ENCODE measurements around the gene CDC42EP5. TPM values are rescaled to one million over a fixed set of nuclear protein-coding genes. Genes with fewer than 3 reads are reported as not detected.

CDC42EP5 gene
- total RNA-seq, 1 donor from 2014 or later: 64.2 TPM

DNA sequence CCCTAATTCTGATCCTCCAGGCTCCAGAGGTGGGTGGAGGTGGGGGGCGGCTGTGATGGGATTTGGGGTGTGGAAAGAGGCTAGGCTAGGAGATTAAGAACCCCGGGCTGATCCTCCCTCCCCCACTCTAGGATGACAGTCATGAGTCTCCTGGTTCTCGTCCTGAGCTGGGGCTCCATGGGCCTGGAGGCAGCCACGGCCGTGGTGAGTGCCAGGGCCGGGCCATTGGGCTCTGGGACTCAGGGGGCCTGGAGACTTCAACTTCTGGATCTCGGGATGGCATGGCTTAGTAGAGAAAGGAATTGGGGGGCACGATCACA lies 44.0 kb downstream of the CDC42EP5 start:
- no peaks in the 10 kb centered on the region for H3K9me3 ChIP-seq (ENCODE audit: insufficient read depth, low read depth, low read length)
- peak overlapping the region; percentile 12 for H3K27ac Mint-ChIP-seq (ENCODE audit: unreplicated experiment)
- H3K36me3 Mint-ChIP-seq (ENCODE audit: low read depth, unreplicated experiment): no peaks in the 10 kb centered on the region
- no peaks in the 10 kb centered on the region for H3K79me2 ChIP-seq (ENCODE audit: insufficient read depth, low read length)
- DNase-seq (ENCODE audit: low read depth): no peak
- H3K36me3 ChIP-seq (ENCODE audit: insufficient read depth, low read length): no peaks in the 10 kb centered on the region
- no peak overlapping the region for H3K4me3 Mint-ChIP-seq (ENCODE audit: unreplicated experiment)
- TF ChIP-seq EZH2 (IDR thresholded peaks at IDR 0.05; ENCODE audit: insufficient read depth, low read length) (no peak), CTCF (IDR thresholded peaks at IDR 0.05; ENCODE audit: insufficient read depth, low read depth, low read length) (no peak)
- H3K4me3 ChIP-seq (ENCODE audit: insufficient read depth, low read depth, low read length): no peak overlapping the region
- H3K9me3 Mint-ChIP-seq (ENCODE audit: unreplicated experiment): no peaks in the 10 kb centered on the region
- peaks cover 7% of the 10 kb centered on the region for H3K4me1 Mint-ChIP-seq (ENCODE audit: low read depth, unreplicated experiment)
- H3K27me3 Mint-ChIP-seq (ENCODE audit: low read depth, unreplicated experiment): peaks cover 2% of the 10 kb centered on the region
- H3K9ac ChIP-seq (ENCODE audit: low read length): no peak overlapping the region
- no peak overlapping the region for H3K4me2 ChIP-seq (ENCODE audit: low read length)
- no peak overlapping the region for H3K27ac ChIP-seq (ENCODE audit: low read depth, low read length)
- H2AFZ ChIP-seq (ENCODE audit: low read depth, low read length): no peak overlapping the region
- FAIRE-seq: no peak
- H3K4me1 ChIP-seq (ENCODE audit: insufficient read depth, low read length): no peaks in the 10 kb centered on the region
- peaks cover 18% of the 10 kb centered on the region for H4K20me1 ChIP-seq (ENCODE audit: insufficient read depth, low read length)
- no peaks in the 10 kb centered on the region for H3K27me3 ChIP-seq (ENCODE audit: insufficient read depth, low read length)

DNA sequence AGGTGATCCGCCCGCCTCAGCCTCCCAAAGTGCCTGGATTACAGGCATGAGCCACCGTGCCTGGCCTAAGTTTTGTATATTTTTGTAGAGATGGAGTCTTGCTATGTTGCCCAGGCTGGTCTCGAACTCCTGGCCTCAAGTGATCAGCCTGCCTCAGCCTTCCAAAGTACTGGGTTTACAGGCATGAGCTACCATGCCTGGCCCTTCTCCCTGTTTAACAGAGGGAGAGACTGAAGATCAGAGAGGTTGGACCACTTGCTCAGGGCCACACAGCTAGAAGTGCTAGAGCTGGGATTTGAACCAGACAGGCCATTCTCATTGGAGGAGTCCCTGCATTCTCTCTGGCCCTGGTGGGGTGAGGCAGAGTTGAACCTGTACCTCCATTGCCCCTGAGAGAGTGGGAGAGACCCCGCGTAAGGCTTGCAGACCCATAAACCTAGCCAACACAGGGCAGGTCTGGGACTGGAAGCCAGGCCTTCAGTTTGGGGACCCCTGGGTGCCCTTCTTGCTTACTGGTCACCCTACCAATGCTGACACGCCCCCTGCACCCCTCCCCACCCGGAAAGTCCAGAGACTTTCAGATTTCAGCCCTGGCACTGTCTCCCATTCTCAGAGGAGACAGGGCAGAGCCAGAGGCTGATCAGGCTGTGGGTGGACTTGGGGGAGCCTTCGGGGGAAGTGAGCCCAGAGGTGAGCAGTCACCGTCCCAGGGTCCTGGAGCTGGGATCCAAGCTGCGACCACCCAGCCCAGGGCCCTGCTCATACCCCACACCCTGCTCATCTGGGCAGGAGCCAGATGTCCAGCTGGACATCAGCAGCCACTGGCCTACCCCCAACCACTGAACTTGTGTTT lies 44.5 kb downstream of the CDC42EP5 start:
- no peak for FAIRE-seq
- TF ChIP-seq CTCF (IDR thresholded peaks at IDR 0.05; ENCODE audit: insufficient read depth, low read depth, low read length): no peak
- TF ChIP-seq EZH2 (IDR thresholded peaks at IDR 0.05; ENCODE audit: insufficient read depth, low read length): no peak

GRCh38 chr19:54427586-54427985 lies 45.5 kb downstream of the CDC42EP5 start:
- Histone ChIP-seq H3K79me2 (ENCODE audit: insufficient read depth, low read length) (no peaks in the 10 kb centered on the region), H3K9me3 (ENCODE audit: insufficient read depth, low read depth, low read length) (no peaks in the 10 kb centered on the region), H4K20me1 (ENCODE audit: insufficient read depth, low read length) (peaks cover 12% of the 10 kb centered on the region), H3K36me3 (ENCODE audit: insufficient read depth, low read length) (no peaks in the 10 kb centered on the region), H3K4me1 (ENCODE audit: insufficient read depth, low read length) (no peaks in the 10 kb centered on the region), H3K9ac (ENCODE audit: low read length) (no peak overlapping the region), H3K27me3 (ENCODE audit: insufficient read depth, low read length) (no peaks in the 10 kb centered on the region), H2AFZ (ENCODE audit: low read depth, low read length) (no peak overlapping the region), H3K4me3 (ENCODE audit: insufficient read depth, low read depth, low read length) (no peak overlapping the region), H3K4me2 (ENCODE audit: low read length) (no peak overlapping the region), H3K27ac (ENCODE audit: low read depth, low read length) (no peak overlapping the region)
- Mint-ChIP-seq H3K9me3 (ENCODE audit: unreplicated experiment) (no peaks in the 10 kb centered on the region), H3K27ac (ENCODE audit: unreplicated experiment) (no peak overlapping the region), H3K36me3 (ENCODE audit: low read depth, unreplicated experiment) (no peaks in the 10 kb centered on the region), H3K27me3 (ENCODE audit: low read depth, unreplicated experiment) (peaks cover 2% of the 10 kb centered on the region), H3K4me3 (ENCODE audit: unreplicated experiment) (no peak overlapping the region), H3K4me1 (ENCODE audit: low read depth, unreplicated experiment) (peaks cover 7% of the 10 kb centered on the region)
- DNase-seq (ENCODE audit: low read depth) (no peak), FAIRE-seq (no peak)
- no peak for TF ChIP-seq CTCF (IDR thresholded peaks at IDR 0.05; ENCODE audit: insufficient read depth, low read depth, low read length)
- TF ChIP-seq EZH2 (IDR thresholded peaks at IDR 0.05; ENCODE audit: insufficient read depth, low read length): no peak

More for the DNA sequence above, 44.5 kb downstream of the CDC42EP5 start:
- no peaks in the 10 kb centered on the region for H3K27me3 ChIP-seq (ENCODE audit: insufficient read depth, low read length)
- Mint-ChIP-seq H3K4me1 (ENCODE audit: low read depth, unreplicated experiment) (peaks cover 7% of the 10 kb centered on the region), H3K36me3 (ENCODE audit: low read depth, unreplicated experiment) (no peaks in the 10 kb centered on the region), H3K4me3 (ENCODE audit: unreplicated experiment) (no peak overlapping the region), H3K9me3 (ENCODE audit: unreplicated experiment) (no peaks in the 10 kb centered on the region), H3K27me3 (ENCODE audit: low read depth, unreplicated experiment) (peaks cover 2% of the 10 kb centered on the region), H3K27ac (ENCODE audit: unreplicated experiment) (no peak overlapping the region)
- no peaks in the 10 kb centered on the region for H3K36me3 ChIP-seq (ENCODE audit: insufficient read depth, low read length)
- no peak overlapping the region for H3K9ac ChIP-seq (ENCODE audit: low read length)
- H3K4me3 ChIP-seq (ENCODE audit: insufficient read depth, low read depth, low read length): no peak overlapping the region
- no peak overlapping the region for H2AFZ ChIP-seq (ENCODE audit: low read depth, low read length)
- DNase-seq (ENCODE audit: low read depth): no peak
- H3K4me1 ChIP-seq (ENCODE audit: insufficient read depth, low read length): no peaks in the 10 kb centered on the region
- H3K9me3 ChIP-seq (ENCODE audit: insufficient read depth, low read depth, low read length): no peaks in the 10 kb centered on the region
- H4K20me1 ChIP-seq (ENCODE audit: insufficient read depth, low read length): peaks cover 12% of the 10 kb centered on the region
- H3K4me2 ChIP-seq (ENCODE audit: low read length): no peak overlapping the region
- H3K79me2 ChIP-seq (ENCODE audit: insufficient read depth, low read length): no peaks in the 10 kb centered on the region
- no peak overlapping the region for H3K27ac ChIP-seq (ENCODE audit: low read depth, low read length)

All from astrocyte (in vitro differentiated cells and primary cell).